Gastrocnemius medialis (tissue), 4 donors: ENCODE results near the gene GNG2. TPM values are rescaled to one million over a fixed set of nuclear protein-coding genes. Genes with fewer than 3 reads are reported as not detected.
A peak's percentile ranks its signal among the peaks of the same experiment; 100 is the strongest.

ENCODE experiments used
- ATAC-seq, 2 donors: fragments of 150-250 bp; one replicate each; pipeline ENCODE4 v1.9.1; 2016
- DNase-seq, 2 donors: peaks; one replicate each; pipeline ENCODE4 v3.0.0-alpha.2; 2019
- H3K27ac ChIP-seq, 4 donors: fragments of 200-600 bp; sonication (generic); 1 replicate in 1 of 4; 2 replicates in 3 of 4; pipeline ENCODE4 v1.5.1; 2016 to 2018; ENCODE audit warnings: mild to moderate bottlenecking in 2 of 4, moderate library complexity in 1 of 4
- H3K27me3 ChIP-seq, 3 donors: fragments of 200-600 bp; sonication (generic) in 2 of 3; 1 replicate in 1 of 3; 2 replicates in 2 of 3; pipeline versions ENCODE4 v1.5.1 to v1.6.0; 2016 to 2019; ENCODE audit warnings: mild to moderate bottlenecking in 1 of 3, moderate library complexity in 1 of 3
- H3K36me3 ChIP-seq, 2 donors: fragments of 200-600 bp; sonication (generic) in 1 of 2; one replicate each; pipeline ENCODE4 v1.5.1; 2017 to 2018
- H3K4me1 ChIP-seq, 2 donors: fragments of 200-600 bp; sonication (generic) in 1 of 2; one replicate each; pipeline ENCODE4 v1.5.1; 2016 to 2017; ENCODE audit warnings: mild to moderate bottlenecking in 2 of 2
- H3K4me3 ChIP-seq, 4 donors: fragments of 200-600 bp; sonication (generic) in 3 of 4; 1 replicate in 1 of 4; 2 replicates in 3 of 4; pipeline ENCODE4 v1.5.1; 2016 to 2019; ENCODE audit warnings: mild to moderate bottlenecking in 2 of 4
- H3K9me3 ChIP-seq, 3 donors: fragments of 200-600 bp; sonication (generic) in 2 of 3; 1 replicate in 1 of 3; 2 replicates in 2 of 3; pipeline ENCODE4 v1.5.1; 2016 to 2019
- POLR2A ChIP-seq, 2 donors: fragments of 450-650 bp; IDR thresholded peaks; one replicate each; pipeline ENCODE4 v1.6.1; 2017; ENCODE audit warnings: antibody characterized with exemption in 2 of 2, mild to moderate bottlenecking in 2 of 2, moderate library complexity in 2 of 2
- in situ Hi-C, 4 donors: fragments of 200-750 bp; cut with MboI; loops; one replicate each; pipeline versions ENCODE4 v1.15.0 to v1.8.0; 2017; ENCODE audit warnings: low sequenced_read_pairs in 4 of 4
- intact Hi-C: fragments of 100-400 bp; cut with DNase I; formaldehyde crosslinking; loops from one replicate; pipeline ENCODE4 v1.15.1; 2023; ENCODE audit warnings: low total_unique reads
- total RNA-seq, 4 donors: library from RNA; depleted of rRNA; stranded (reverse); fragments of >200 nt; gene quantifications; one replicate each; pipeline versions ENCODE4 v1.1.0 to v1.2.3, GENCODE V29; 2016
- TF ChIP-seq, protein P1 (sequence below), 5 experiments: fragments of 450-650 bp in 3 of 5; fragments of 200-600 bp in 2 of 5; sonication (generic) in 2 of 5; IDR thresholded peaks in 4 of 5; conservative IDR thresholded peaks in 1 of 5; 1 replicate in 4 of 5; 2 replicates in 1 of 5; pipeline ENCODE4 v1.5.1; 2016 to 2019; ENCODE audit warnings: antibody characterized with exemption in 5 of 5, mild to moderate bottlenecking in 3 of 5, moderate library complexity in 3 of 5

GNG2 gene
- total RNA-seq, 4 donors from 2014 or later = 0.41 to 4.9 (median 2.2) TPM

- DNase-seq = peak; percentile 33 to 54
- H3K27me3 ChIP-seq = no peaks in the 10 kb centered on the region
- TF ChIP-seq, protein P1, sequence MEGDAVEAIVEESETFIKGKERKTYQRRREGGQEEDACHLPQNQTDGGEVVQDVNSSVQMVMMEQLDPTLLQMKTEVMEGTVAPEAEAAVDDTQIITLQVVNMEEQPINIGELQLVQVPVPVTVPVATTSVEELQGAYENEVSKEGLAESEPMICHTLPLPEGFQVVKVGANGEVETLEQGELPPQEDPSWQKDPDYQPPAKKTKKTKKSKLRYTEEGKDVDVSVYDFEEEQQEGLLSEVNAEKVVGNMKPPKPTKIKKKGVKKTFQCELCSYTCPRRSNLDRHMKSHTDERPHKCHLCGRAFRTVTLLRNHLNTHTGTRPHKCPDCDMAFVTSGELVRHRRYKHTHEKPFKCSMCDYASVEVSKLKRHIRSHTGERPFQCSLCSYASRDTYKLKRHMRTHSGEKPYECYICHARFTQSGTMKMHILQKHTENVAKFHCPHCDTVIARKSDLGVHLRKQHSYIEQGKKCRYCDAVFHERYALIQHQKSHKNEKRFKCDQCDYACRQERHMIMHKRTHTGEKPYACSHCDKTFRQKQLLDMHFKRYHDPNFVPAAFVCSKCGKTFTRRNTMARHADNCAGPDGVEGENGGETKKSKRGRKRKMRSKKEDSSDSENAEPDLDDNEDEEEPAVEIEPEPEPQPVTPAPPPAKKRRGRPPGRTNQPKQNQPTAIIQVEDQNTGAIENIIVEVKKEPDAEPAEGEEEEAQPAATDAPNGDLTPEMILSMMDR (IDR thresholded peaks at IDR 0.05 in 4 of 5, conservative IDR thresholded peaks at IDR 0.05 in 1 of 5) = peak; percentile 58 to 89 (median 74)
- no peak for TF ChIP-seq POLR2A (IDR thresholded peaks at IDR 0.05)
- in situ Hi-C loops = loop anchor here in 3 of 4 donors (25.0 kb wide), 1 partner anchor 692 kb away; no protein-coding TSS in a partner anchor
- intact Hi-C loops = no loop called here
- ATAC-seq = peak in 1 of 2 donors; percentile 74
- H3K36me3 ChIP-seq = no peaks in the 10 kb centered on the region
- H3K4me3 ChIP-seq = no peak overlapping the region
- no peak overlapping the region for H3K27ac ChIP-seq
- H3K9me3 ChIP-seq = no peaks in the 10 kb centered on the region
- peaks cover 0 to 5% of the 10 kb centered on the region in 2 donors for H3K4me1 ChIP-seq
These were observed 118.8 kb downstream of the GNG2 start for GRCh38 chr14:51979088-51979709.

DNA sequence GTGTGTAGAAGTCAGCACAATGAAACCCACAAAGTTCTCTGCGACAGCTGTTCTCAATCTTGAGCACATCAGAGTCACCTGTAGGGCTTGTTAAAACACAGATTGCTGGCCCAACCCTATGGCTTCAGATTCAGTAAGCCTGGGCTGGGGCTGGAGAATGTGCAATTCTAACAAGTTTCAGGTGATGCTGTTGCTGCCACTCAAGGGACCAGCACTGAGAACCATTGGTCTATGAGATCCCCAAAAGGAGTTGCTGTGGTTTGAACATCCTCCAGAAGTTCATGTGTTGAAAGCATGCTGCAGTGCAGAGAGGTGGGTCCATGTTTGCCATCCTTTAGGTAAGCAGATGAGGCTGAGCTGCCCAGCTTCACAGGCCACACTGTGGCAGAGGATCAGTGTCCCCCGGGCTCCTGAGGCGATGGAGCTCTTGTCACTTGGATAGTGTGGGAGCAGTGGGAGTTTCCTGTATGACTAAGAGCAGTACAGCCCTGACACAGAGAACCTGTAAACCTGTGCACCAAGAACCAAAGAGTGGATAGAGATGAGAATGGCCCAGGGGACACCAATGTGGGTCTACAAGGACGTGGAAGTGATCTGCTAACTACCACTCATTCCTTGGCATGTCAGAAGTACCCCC is 120.9 kb downstream of the GNG2 start:
- Histone ChIP-seq H3K27ac (no peak overlapping the region), H3K27me3 (no peaks in the 10 kb centered on the region), H3K4me1 (peaks cover 0 to 5% of the 10 kb centered on the region in 2 donors), H3K9me3 (no peaks in the 10 kb centered on the region), H3K36me3 (no peaks in the 10 kb centered on the region), H3K4me3 (no peak overlapping the region)
- no peak for TF ChIP-seq POLR2A (IDR thresholded peaks at IDR 0.05)
- TF ChIP-seq, protein P1 (IDR thresholded peaks at IDR 0.05 in 4 of 5, conservative IDR thresholded peaks at IDR 0.05 in 1 of 5) = no peak
- in situ Hi-C loops = loop anchor here in 3 of 4 donors (25.0 kb wide), 1 partner anchor 694 kb away; no protein-coding TSS in a partner anchor
- intact Hi-C loops = loop anchor here (10.0 kb wide), 1 partner anchor 573 kb away; the partner anchor contains the start of genes GPR137C and TXNDC16
- DNase-seq (no peak), ATAC-seq (no peak)

DNA sequence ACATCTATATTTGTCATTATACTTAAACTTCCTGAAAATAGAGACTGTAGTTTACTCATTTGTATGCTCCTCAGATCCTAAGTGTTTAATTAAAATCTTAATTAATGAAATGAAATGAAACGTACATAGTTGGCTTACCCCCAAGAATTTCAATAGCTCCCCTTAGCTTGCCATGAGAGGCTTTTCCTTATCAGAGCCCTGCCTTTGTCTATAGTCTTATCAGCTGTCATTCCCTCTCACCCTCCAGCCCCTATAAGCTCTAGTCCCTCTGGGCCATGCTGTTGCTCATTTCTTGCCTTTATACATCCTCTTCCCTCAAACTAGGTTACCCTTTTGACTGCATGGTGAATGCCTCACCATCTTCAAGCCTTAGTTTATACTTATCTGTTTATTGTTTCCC is 127.8 kb downstream of the GNG2 start:
- H3K9me3 ChIP-seq = no peaks in the 10 kb centered on the region
- peaks cover 0 to 23% of the 10 kb centered on the region in 2 donors for H3K36me3 ChIP-seq
- peak overlapping the region in 3 of 4 donors; percentile 94 to 96 (median 94) for H3K27ac ChIP-seq
- peaks cover 22% of the 10 kb centered on the region in 2 donors for H3K4me1 ChIP-seq
- ATAC-seq = no peak
- TF ChIP-seq, protein P1 (IDR thresholded peaks at IDR 0.05 in 4 of 5, conservative IDR thresholded peaks at IDR 0.05 in 1 of 5) = no peak
- TF ChIP-seq POLR2A (IDR thresholded peaks at IDR 0.05) = no peak
- no peak for DNase-seq
- no peaks in the 10 kb centered on the region for H3K27me3 ChIP-seq
- H3K4me3 ChIP-seq = peak overlapping the region in 1 of 4 donors; percentile 100
- in situ Hi-C loops = loop anchor here in 3 of 4 donors (25.0 kb wide), 1 partner anchor 701 kb away; no protein-coding TSS in a partner anchor
- intact Hi-C loops = loop anchor here (5.0 to 10.0 kb wide), 2 partner anchors 567 to 706 kb away; partner anchors contain the start of genes GPR137C and TXNDC16

- Histone ChIP-seq H3K4me1 (peaks cover 26 to 27% of the 10 kb centered on the region in 2 donors), H3K27me3 (no peaks in the 10 kb centered on the region), H3K4me3 (peak within 1 kb of the TSS; percentile 89 to 100 (median 98)), H3K36me3 (peaks cover 0 to 25% of the 10 kb centered on the region in 2 donors), H3K27ac (peak within 1 kb of the TSS; percentile 93 to 96 (median 94)), H3K9me3 (no peaks in the 10 kb centered on the region)
- in situ Hi-C loops (loop anchor here (10.0 to 25.0 kb wide), 2 partner anchors 145 to 702 kb away; no protein-coding TSS in a partner anchor), intact Hi-C loops (loop anchor here (5.0 to 10.0 kb wide), 2 partner anchors 565 to 707 kb away; partner anchors contain the start of genes GPR137C and TXNDC16)
- DNase-seq (peak; percentile 90 to 91), ATAC-seq (peak; percentile 96 to 98)
- peak; percentile 83 to 89 for TF ChIP-seq POLR2A (IDR thresholded peaks at IDR 0.05)
- TF ChIP-seq, protein P1 (IDR thresholded peaks at IDR 0.05 in 4 of 5, conservative IDR thresholded peaks at IDR 0.05 in 1 of 5) = no peak
These were observed 129.2 kb downstream of the GNG2 start, which contains the start of gene RTRAF for GRCh38 chr14:51989293-51990234. TSS of gene RTRAF (plus strand) at chr14:51989546. CDS start at chr14:51989640, 94 bp downstream.
